Right lobe of liver (tissue), 4 donors: Measurements from ENCODE around the gene MACROD2.

Experiments
- CTCF ChIP-seq, 4 donors: fragments of 200-600 bp in 3 of 4; fragments of 450-650 bp in 1 of 4; IDR thresholded peaks; one replicate each; pipeline versions ENCODE4 v1.5.1 to v1.8.0; 2016 to 2022; ENCODE audit warnings: antibody characterized with exemption in 4 of 4, mild to moderate bottlenecking in 2 of 4
- POLR2A ChIP-seq: fragments of 450-650 bp; IDR thresholded peaks from one replicate; pipeline ENCODE4 v1.6.1; 2017; ENCODE audit warnings: antibody characterized with exemption, mild to moderate bottlenecking
- donor health status: DM: no; HTN: no; CAD: no.
- donor health status: DM: no; HTN: no; CAD: no.
- donor health status: DM: no; HTN: yes; CAD: no.

GRCh38 chr20:16098890-16099639, 2103.7 kb downstream of the MACROD2 start:
- TF ChIP-seq POLR2A (no peak), CTCF (IDR thresholded peaks at IDR 0.05) (no peak)
